ENCODE results near the gene TMEM17.

Gene TMEM17

GRCh38 chr2:62452701-62453454, 53.1 kb downstream of the TMEM17 start:
- no peak for DNase-seq

- DNase-seq: no peak
Measured at GRCh38 chr2:62450716-62451191, 55.2 kb downstream of the TMEM17 start.
